NB4 (cell line): ENCODE measurements around the gene NXPH4.
A peak's percentile ranks its signal among the peaks of the same experiment; 100 is the strongest.

Source experiments
- DNase-seq: peaks from one replicate; pipeline ENCODE4 v3.0.0; 2010; ENCODE audit warnings: low read depth
- H3K4me3 ChIP-seq: one replicate; pipeline ENCODE4 v1.5.1; 2011; ENCODE audit warnings: mild to moderate bottlenecking, low read depth, low read length, moderate library complexity
- CTCF ChIP-seq: IDR thresholded peaks from one replicate; pipeline ENCODE4 v1.5.1; 2012; ENCODE audit warnings: low read depth, low read length
- MAX ChIP-seq: IDR thresholded peaks from 2 replicates; pipeline ENCODE4 v1.6.1; 2011; ENCODE audit warnings: low read depth, low read length
- MYC ChIP-seq: IDR thresholded peaks from 2 replicates; pipeline ENCODE4 v1.6.1; 2011; ENCODE audit warnings: low read depth, low read length
- POLR2A ChIP-seq: IDR thresholded peaks from 2 replicates; pipeline ENCODE4 v1.6.1; 2011; ENCODE audit warnings: mild to moderate bottlenecking; ENCODE audit not compliant: insufficient read length; ENCODE audit errors: extremely low read depth

The NXPH4 gene

GRCh38 chr12:57176846-57177245, 39.7 kb upstream of the NXPH4 start:
- no peak overlapping the region for H3K4me3 ChIP-seq
- TF ChIP-seq MYC (no peak), MAX (no peak), CTCF (no peak), POLR2A (no peak)
- no peak for DNase-seq

- TF ChIP-seq POLR2A (no peak), CTCF (no peak), MAX (no peak), MYC (no peak)
- H3K4me3 ChIP-seq, result no peak overlapping the region
- DNase-seq, result no peak
These were observed 39.2 kb upstream of the NXPH4 start for GRCh38 chr12:57177354-57177753.

- TF ChIP-seq POLR2A, result no peak
- no peak for TF ChIP-seq MAX
- TF ChIP-seq CTCF, result no peak
- no peak for TF ChIP-seq MYC
- no peak overlapping the region for H3K4me3 ChIP-seq
- peak; percentile 47 for DNase-seq
These were observed 38.4 kb upstream of the NXPH4 start for GRCh38 chr12:57178213-57178612.

GRCh38 chr12:57179331-57180086, 37.1 kb upstream of the NXPH4 start:
- TF ChIP-seq CTCF, result no peak
- no peak for TF ChIP-seq POLR2A
- no peak for TF ChIP-seq MAX
- TF ChIP-seq MYC, result no peak

GRCh38 chr12:57180321-57180989, 36.1 kb upstream of the NXPH4 start:
- H3K4me3 ChIP-seq, result no peak overlapping the region
- no peak for DNase-seq
- TF ChIP-seq CTCF (no peak), MAX (no peak), POLR2A (no peak), MYC (no peak)

More at GRCh38 chr12:57179331-57180086, 37.1 kb upstream of the NXPH4 start:
- no peak overlapping the region for H3K4me3 ChIP-seq
- no peak for DNase-seq
